SK-N-SH (cell line): ENCODE measurements around the gene FCHO1. TPM values are rescaled to one million over a fixed set of nuclear protein-coding genes. Genes with fewer than 3 reads are reported as not detected.

Experiments used
- CTCF ChIA-PET: fragments of 300-600, 350-600 bp; formaldehyde crosslinking; extraction: SDS; loops from one replicate; lab custom pipeline; 2021; lab: Yijun Ruan, JAX
- POLR2A ChIA-PET: fragments of 350-600 bp; sonication (Branson Sonifier 250); formaldehyde crosslinking; extraction: SDS; loops from one replicate; lab custom pipeline; 2020; ENCODE audit warnings: antibody characterized with exemption, inconsistent platforms; lab: Yijun Ruan, JAX
- DNase-seq: peaks from one replicate; pipeline ENCODE4 v3.0.0; 2012
- H2AFZ ChIP-seq: fragments of 200-600 bp; sonication (generic); 2 replicates; pipeline ENCODE4 v1.8.1; 2016; ENCODE audit warnings: antibody characterized with exemption, mild to moderate bottlenecking, low read depth
- H3F3A ChIP-seq: fragments of 200-600 bp; sonication (generic); replicated peaks from 2 replicates; pipeline ENCODE3; 2016; ENCODE audit warnings: antibody characterized with exemption, mild to moderate bottlenecking; ENCODE audit not compliant: insufficient read depth
- H3K27ac ChIP-seq, 2 experiments: fragments of 200-500 bp in 1 of 2; fragments of 200-600 bp in 1 of 2; sonication (Bioruptor generic) in 1 of 2; sonication (generic), shearing (Covaris generic) in 1 of 2; 2 replicates each; pipeline versions ENCODE4 v1.5.1 to v1.6.1; 2014 to 2016; ENCODE audit warnings: low read depth in 2 of 2, inconsistent platforms in 1 of 2, low read length in 1 of 2, mild to moderate bottlenecking in 1 of 2, mixed read lengths in 1 of 2
- H3K27me3 ChIP-seq: fragments of 200-600 bp; sonication (generic), shearing (Covaris generic); 2 replicates; pipeline ENCODE4 v1.6.1; 2016; ENCODE audit warnings: mixed run types; ENCODE audit not compliant: insufficient read depth
- H3K36me3 ChIP-seq, 2 experiments: fragments of 200-500 bp in 1 of 2; fragments of 200-600 bp in 1 of 2; sonication (Bioruptor generic) in 1 of 2; sonication (generic) in 1 of 2; replicated peaks in 1 of 2; 2 replicates each; pipeline versions ENCODE3 to v1.5.1; 2014 to 2016; ENCODE audit warnings: low read length in 1 of 2, mild to moderate bottlenecking in 1 of 2; ENCODE audit not compliant: insufficient read depth in 2 of 2, control insufficient read depth in 1 of 2
- H3K4me1 ChIP-seq, 2 experiments: fragments of 200-500 bp in 1 of 2; fragments of 200-600 bp in 1 of 2; sonication (Bioruptor generic) in 1 of 2; sonication (generic), shearing (Covaris generic) in 1 of 2; 2 replicates each; pipeline versions ENCODE4 v1.5.1 to v1.6.1; 2014 to 2016; ENCODE audit warnings: low read depth in 1 of 2, low read length in 1 of 2, mixed run types in 1 of 2; ENCODE audit not compliant: insufficient read depth in 2 of 2, control insufficient read depth in 1 of 2
- H3K4me2 ChIP-seq: fragments of 200-600 bp; sonication (generic), shearing (Covaris generic); 2 replicates; pipeline ENCODE4 v1.6.1; 2017; ENCODE audit warnings: mixed run types
- H3K4me3 ChIP-seq, 2 experiments: fragments of 200-500 bp in 1 of 2; fragments of 200-600 bp in 1 of 2; sonication (Bioruptor generic) in 1 of 2; sonication (generic), shearing (Covaris generic) in 1 of 2; 2 replicates each; pipeline versions ENCODE4 v1.5.1 to v1.8.1; 2014 to 2016; ENCODE audit warnings: low read depth in 2 of 2, inconsistent platforms in 1 of 2, low read length in 1 of 2, mild to moderate bottlenecking in 1 of 2, mixed read lengths in 1 of 2, moderate library complexity in 1 of 2
- H3K79me2 ChIP-seq: fragments of 200-600 bp; sonication (generic); 2 replicates; pipeline ENCODE4 v1.8.1; 2017; ENCODE audit warnings: mild to moderate bottlenecking; ENCODE audit not compliant: insufficient read depth
- H3K9ac ChIP-seq: fragments of 200-600 bp; sonication (generic); 2 replicates; pipeline ENCODE4 v1.6.1; 2017; ENCODE audit warnings: mixed run types
- H3K9me2 ChIP-seq: fragments of 200-600 bp; sonication (generic); 2 replicates; pipeline ENCODE4 v1.6.1; 2017; ENCODE audit warnings: mixed run types
- H3K9me3 ChIP-seq: fragments of 200-600 bp; sonication (generic); 2 replicates; pipeline ENCODE4 v1.6.1; 2017; ENCODE audit warnings: mixed run types, mild to moderate bottlenecking, moderate library complexity
- H4K20me1 ChIP-seq: fragments of 200-600 bp; sonication (generic); 2 replicates; pipeline ENCODE4 v1.6.1; 2017; ENCODE audit warnings: mild to moderate bottlenecking, mixed run types; ENCODE audit not compliant: insufficient read depth
- CHD2 ChIP-seq: fragments of 150-350 bp; IDR thresholded peaks from 2 replicates; pipeline ENCODE4 v1.6.1; 2018; ENCODE audit warnings: low read length; ENCODE audit not compliant: partially characterized antibody
- FOSL2 ChIP-seq: IDR thresholded peaks from 2 replicates; pipeline ENCODE4 v1.4.0; 2012; ENCODE audit warnings: low read depth, mild to moderate bottlenecking, moderate library complexity, borderline replicate concordance
- FOXJ3 ChIP-seq: sonication (generic); formaldehyde crosslinking; IDR thresholded peaks from 2 replicates; pipeline ENCODE4 v1.5.1; 2020; ENCODE audit warnings: mild to moderate bottlenecking, missing genetic modification reagents
- GABPA ChIP-seq: IDR thresholded peaks from 2 replicates; pipeline ENCODE4 v1.4.0; 2012; ENCODE audit warnings: low read depth, mild to moderate bottlenecking
- GATA2 ChIP-seq: sonication (generic); formaldehyde crosslinking; IDR thresholded peaks from 2 replicates; pipeline ENCODE4 v1.5.0; 2020; ENCODE audit warnings: mild to moderate bottlenecking, missing genetic modification reagents
- JUND ChIP-seq: IDR thresholded peaks from 2 replicates; pipeline ENCODE4 v1.4.0; 2012
- MXI1 ChIP-seq: IDR thresholded peaks from 2 replicates; pipeline ENCODE4 v1.6.1; 2012; ENCODE audit warnings: mild to moderate bottlenecking, low read depth, low read length, improper control_type of control experiment
- NFIC ChIP-seq: IDR thresholded peaks from 2 replicates; pipeline ENCODE4 v1.4.0; 2012; ENCODE audit warnings: borderline replicate concordance
- NRF1 ChIP-seq: IDR thresholded peaks from 2 replicates; pipeline ENCODE4 v1.6.1; 2012; ENCODE audit warnings: low read depth, mild to moderate bottlenecking, low read length
- POLR2AphosphoS5 ChIP-seq: IDR thresholded peaks from 2 replicates; pipeline ENCODE4 v1.6.1; 2012; ENCODE audit warnings: low read depth, low read length
- RCOR1 ChIP-seq: fragments of 150-350 bp; IDR thresholded peaks from 2 replicates; pipeline ENCODE4 v1.6.1; 2017; ENCODE audit warnings: antibody characterized with exemption, low read length
- RFX5 ChIP-seq: IDR thresholded peaks from 2 replicates; pipeline ENCODE4 v1.6.1; 2012; ENCODE audit warnings: mild to moderate bottlenecking, improper control_type of control experiment, low read length
- RXRA ChIP-seq: IDR thresholded peaks from 2 replicates; pipeline ENCODE4 v1.4.0; 2012; ENCODE audit warnings: low read depth, mild to moderate bottlenecking, borderline replicate concordance
- SIN3A ChIP-seq: IDR thresholded peaks from 2 replicates; pipeline ENCODE4 v1.6.1; 2012; ENCODE audit warnings: low read depth, mild to moderate bottlenecking, low read length, moderate library complexity, borderline replicate concordance
- SMC3 ChIP-seq: IDR thresholded peaks from 2 replicates; pipeline ENCODE4 v1.6.1; 2012; ENCODE audit warnings: low read depth, low read length, improper control_type of control experiment
- TAF1 ChIP-seq: IDR thresholded peaks from 2 replicates; pipeline ENCODE4 v1.6.1; 2012; ENCODE audit warnings: low read depth, mild to moderate bottlenecking, low read length, moderate library complexity, borderline replicate concordance
- TCF12 ChIP-seq: IDR thresholded peaks from 2 replicates; pipeline ENCODE4 v1.4.0; 2012
- YY1 ChIP-seq: IDR thresholded peaks from 2 replicates; pipeline ENCODE4 v1.4.0; 2012; ENCODE audit warnings: low read depth, mild to moderate bottlenecking
- WGBS: methylation state at CpG from one replicate; pipeline ENCODE4 v1.1.6; 2017; ENCODE audit warnings: low lambda C conversion rate; 5-methylcytosine and 5-hydroxymethylcytosine counted together
- polyA plus RNA-seq, 3 experiments: library from polyadenylated mRNA; depleted of rRNA; stranded (reverse); fragments of >200 nt; gene quantifications; 2 replicates each; pipeline ENCODE4 v1.2.3, GENCODE V29; 2012
- TF ChIP-seq, protein P1 (sequence below): IDR thresholded peaks from 2 replicates; pipeline ENCODE4 v1.6.1; 2012; ENCODE audit warnings: mild to moderate bottlenecking, low read depth, low read length, moderate library complexity
- TF ChIP-seq, protein P2 (sequence below): IDR thresholded peaks from 2 replicates; pipeline ENCODE4 v1.4.0; 2012; ENCODE audit warnings: low read depth, borderline replicate concordance
- TF ChIP-seq, protein P3 (sequence below): IDR thresholded peaks from 2 replicates; pipeline ENCODE4 v1.4.0; 2012; ENCODE audit warnings: low read depth, borderline replicate concordance
- TF ChIP-seq, protein P4 (sequence below): IDR thresholded peaks from 2 replicates; pipeline ENCODE4; 2012

Gene FCHO1
- polyA plus RNA-seq, 1 of the 3 experiments (the other 2 are of a cell fraction) = 0.71 TPM

DNA sequence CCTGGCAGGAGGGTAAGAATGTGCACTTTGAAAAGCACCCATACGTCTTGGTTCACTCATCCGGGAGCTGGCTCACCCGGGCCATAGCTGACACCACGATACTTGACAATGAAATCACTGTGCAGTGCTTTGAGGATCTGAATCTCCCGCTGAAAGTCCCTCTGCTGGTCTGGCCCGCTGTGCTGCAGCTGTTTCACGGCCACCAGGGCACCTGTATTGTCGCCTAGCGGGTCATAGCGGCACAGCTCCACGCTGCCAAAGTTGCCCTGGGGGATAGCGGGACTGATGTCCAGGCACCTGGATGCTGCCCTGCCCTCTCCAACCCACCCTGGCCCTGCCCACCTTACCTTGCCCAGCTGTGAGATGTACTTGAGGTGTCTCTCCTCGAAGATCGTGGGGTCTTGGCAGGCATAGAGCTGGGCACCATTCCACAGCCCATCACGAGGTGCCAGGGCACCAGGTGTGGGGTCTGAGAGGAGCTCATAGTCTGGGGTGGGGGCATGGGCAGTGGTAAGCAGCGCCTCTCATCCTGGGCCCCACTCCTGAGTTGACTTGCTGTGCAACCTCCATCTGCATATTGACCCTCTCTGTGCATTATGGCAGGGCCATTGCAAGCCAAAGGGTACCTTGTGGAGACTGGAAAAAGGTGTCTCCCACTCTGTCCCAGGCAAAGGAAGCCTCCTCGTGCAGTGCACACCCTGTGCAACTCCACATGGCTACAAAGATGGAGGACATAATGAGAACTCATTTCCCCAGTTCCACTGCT, 81.3 kb downstream of the FCHO1 start (continued):
- TF ChIP-seq TCF12 (no peak), YY1 (no peak), RFX5 (no peak), MXI1 (no peak), SMC3 (no peak), FOSL2 (no peak), NRF1 (no peak)
- TF ChIP-seq, all 33 proteins: peak for 0

DNA sequence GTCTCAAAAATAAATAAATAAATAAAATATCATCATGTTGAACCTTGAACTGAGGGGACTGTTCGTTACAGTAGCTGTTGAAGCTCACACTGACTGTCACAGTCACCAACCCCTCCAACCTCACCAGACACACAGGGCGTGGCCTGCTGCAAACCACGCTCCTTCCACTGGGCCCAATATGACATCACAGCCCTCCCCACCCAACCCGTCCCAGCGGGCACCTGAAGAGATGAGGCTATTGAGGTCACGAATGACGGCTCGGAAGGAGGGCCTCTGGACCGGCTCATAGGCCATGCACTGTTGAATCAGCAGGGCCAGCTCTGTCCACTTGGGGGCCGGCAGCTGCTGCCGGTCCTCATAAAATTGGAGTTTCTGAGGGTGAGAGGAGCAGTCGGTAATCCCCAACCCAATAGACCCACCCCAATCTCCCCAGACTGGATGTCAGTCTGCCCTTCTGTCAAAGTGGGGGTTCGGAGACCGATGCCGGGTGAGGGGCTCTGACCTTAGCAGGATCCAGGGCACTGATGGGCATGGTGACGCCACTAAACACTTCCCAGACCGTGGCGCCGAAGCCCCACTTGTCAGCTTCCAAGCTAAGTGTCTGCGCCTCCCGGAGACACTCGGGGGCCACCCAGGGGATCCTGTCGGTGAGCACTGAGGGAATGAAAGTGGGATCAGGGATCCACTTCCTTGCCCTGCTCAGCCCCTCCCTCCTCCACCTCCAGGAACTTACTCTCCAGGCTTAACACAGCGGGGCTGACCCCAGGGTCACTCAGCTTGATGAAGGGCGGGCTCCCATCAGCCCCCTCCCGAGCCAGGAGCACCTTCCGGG, 83.3 kb downstream of the FCHO1 start:
- Histone ChIP-seq H3F3A (no peaks in the 10 kb centered on the region), H3K4me2 (no peak overlapping the region), H3K9ac (no peak overlapping the region), H3K4me3 (no peak overlapping the region), H3K9me2 (no peaks in the 10 kb centered on the region), H3K79me2 (no peaks in the 10 kb centered on the region), H3K36me3 (no peaks in the 10 kb centered on the region), H3K9me3 (no peaks in the 10 kb centered on the region), H4K20me1 (no peaks in the 10 kb centered on the region), H3K4me1 (peaks cover 0 to 8% of the 10 kb centered on the region in 2 experiments; a peak in 1 of 4 replicates), H3K27ac (no peak overlapping the region), H3K27me3 (no peaks in the 10 kb centered on the region), H2AFZ (no peak overlapping the region)
- ChIA-PET POLR2A (interaction anchor here (1.2 kb wide), 1 partner anchor 25 kb away, joined by 5 read pairs; the partner anchor contains the start of gene RPL18A), CTCF (interaction anchor here (0.9 to 2.5 kb wide), 3 partner anchors 21 to 31 kb away, joined by 3 to 9 read pairs (median 3); no protein-coding TSS in a partner anchor)
- no peak for DNase-seq
- TF ChIP-seq GATA2 (CRISPR knock-in tag) = no peak
- TF ChIP-seq SIN3A = no peak
- no peak for TF ChIP-seq SMC3
- no peak for TF ChIP-seq TCF12
- TF ChIP-seq, protein P1, sequence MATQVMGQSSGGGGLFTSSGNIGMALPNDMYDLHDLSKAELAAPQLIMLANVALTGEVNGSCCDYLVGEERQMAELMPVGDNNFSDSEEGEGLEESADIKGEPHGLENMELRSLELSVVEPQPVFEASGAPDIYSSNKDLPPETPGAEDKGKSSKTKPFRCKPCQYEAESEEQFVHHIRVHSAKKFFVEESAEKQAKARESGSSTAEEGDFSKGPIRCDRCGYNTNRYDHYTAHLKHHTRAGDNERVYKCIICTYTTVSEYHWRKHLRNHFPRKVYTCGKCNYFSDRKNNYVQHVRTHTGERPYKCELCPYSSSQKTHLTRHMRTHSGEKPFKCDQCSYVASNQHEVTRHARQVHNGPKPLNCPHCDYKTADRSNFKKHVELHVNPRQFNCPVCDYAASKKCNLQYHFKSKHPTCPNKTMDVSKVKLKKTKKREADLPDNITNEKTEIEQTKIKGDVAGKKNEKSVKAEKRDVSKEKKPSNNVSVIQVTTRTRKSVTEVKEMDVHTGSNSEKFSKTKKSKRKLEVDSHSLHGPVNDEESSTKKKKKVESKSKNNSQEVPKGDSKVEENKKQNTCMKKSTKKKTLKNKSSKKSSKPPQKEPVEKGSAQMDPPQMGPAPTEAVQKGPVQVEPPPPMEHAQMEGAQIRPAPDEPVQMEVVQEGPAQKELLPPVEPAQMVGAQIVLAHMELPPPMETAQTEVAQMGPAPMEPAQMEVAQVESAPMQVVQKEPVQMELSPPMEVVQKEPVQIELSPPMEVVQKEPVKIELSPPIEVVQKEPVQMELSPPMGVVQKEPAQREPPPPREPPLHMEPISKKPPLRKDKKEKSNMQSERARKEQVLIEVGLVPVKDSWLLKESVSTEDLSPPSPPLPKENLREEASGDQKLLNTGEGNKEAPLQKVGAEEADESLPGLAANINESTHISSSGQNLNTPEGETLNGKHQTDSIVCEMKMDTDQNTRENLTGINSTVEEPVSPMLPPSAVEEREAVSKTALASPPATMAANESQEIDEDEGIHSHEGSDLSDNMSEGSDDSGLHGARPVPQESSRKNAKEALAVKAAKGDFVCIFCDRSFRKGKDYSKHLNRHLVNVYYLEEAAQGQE = no peak
- TF ChIP-seq, protein P2, sequence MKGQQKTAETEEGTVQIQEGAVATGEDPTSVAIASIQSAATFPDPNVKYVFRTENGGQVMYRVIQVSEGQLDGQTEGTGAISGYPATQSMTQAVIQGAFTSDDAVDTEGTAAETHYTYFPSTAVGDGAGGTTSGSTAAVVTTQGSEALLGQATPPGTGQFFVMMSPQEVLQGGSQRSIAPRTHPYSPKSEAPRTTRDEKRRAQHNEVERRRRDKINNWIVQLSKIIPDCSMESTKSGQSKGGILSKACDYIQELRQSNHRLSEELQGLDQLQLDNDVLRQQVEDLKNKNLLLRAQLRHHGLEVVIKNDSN = no peak
- no peak for TF ChIP-seq CHD2
- TF ChIP-seq RCOR1 = no peak
- TF ChIP-seq, protein P3, sequence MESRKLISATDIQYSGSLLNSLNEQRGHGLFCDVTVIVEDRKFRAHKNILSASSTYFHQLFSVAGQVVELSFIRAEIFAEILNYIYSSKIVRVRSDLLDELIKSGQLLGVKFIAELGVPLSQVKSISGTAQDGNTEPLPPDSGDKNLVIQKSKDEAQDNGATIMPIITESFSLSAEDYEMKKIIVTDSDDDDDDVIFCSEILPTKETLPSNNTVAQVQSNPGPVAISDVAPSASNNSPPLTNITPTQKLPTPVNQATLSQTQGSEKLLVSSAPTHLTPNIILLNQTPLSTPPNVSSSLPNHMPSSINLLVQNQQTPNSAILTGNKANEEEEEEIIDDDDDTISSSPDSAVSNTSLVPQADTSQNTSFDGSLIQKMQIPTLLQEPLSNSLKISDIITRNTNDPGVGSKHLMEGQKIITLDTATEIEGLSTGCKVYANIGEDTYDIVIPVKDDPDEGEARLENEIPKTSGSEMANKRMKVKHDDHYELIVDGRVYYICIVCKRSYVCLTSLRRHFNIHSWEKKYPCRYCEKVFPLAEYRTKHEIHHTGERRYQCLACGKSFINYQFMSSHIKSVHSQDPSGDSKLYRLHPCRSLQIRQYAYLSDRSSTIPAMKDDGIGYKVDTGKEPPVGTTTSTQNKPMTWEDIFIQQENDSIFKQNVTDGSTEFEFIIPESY = no peak
- TF ChIP-seq FOXJ3 (CRISPR knock-in tag) = no peak
- no peak for TF ChIP-seq NRF1
- TF ChIP-seq FOSL2 = no peak
- TF ChIP-seq NFIC = no peak
- no peak for TF ChIP-seq JUND
- no peak for TF ChIP-seq RXRA
- TF ChIP-seq YY1 = no peak
- TF ChIP-seq GABPA = no peak
- no peak for TF ChIP-seq TAF1
- TF ChIP-seq POLR2AphosphoS5 = no peak
- TF ChIP-seq, protein P4, sequence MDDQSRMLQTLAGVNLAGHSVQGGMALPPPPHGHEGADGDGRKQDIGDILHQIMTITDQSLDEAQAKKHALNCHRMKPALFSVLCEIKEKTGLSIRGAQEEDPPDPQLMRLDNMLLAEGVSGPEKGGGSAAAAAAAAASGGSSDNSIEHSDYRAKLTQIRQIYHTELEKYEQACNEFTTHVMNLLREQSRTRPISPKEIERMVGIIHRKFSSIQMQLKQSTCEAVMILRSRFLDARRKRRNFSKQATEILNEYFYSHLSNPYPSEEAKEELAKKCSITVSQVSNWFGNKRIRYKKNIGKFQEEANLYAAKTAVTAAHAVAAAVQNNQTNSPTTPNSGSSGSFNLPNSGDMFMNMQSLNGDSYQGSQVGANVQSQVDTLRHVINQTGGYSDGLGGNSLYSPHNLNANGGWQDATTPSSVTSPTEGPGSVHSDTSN = no peak
- 75% methylated on average over 19 of the region's 27 CpGs for WGBS
